ENCODE measurements around the gene LEFTY2.
A peak's percentile ranks its signal among the peaks of the same experiment; 100 is the strongest.
"Not testable (repeated sequence)": the region's sequence is repeated elsewhere in the genome, so short reads cannot be mapped to it uniquely, and the experiment has no call there.

LEFTY2 gene

DNA sequence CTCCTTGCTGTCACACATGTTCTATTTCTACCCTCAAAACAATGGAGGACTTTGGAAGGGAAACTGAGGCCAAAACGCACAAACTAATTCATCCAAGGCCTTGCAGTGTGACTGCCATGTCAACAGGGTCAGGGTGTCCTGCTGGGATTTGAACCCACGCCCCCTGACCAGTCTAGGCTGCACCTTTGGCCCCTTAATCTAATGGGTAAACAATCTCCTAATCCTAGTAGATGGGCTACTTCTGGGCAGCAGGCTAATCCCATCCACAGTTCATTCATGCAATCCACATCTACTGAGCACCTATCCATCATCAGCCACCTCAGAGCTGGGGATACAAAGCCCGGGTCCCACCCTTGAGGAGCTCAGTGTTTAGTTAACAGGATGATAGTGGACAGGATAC, 17.0 kb upstream of the LEFTY2 start:
- DNase-seq (ENCODE audit: insufficient read length, low spot score) (no peak), FAIRE-seq (peak; percentile 23)

GRCh38 chr1:225954753-225955152, 13.7 kb upstream of the LEFTY2 start:
- FAIRE-seq: no peak
- DNase-seq (ENCODE audit: insufficient read length, low spot score): no peak

DNA sequence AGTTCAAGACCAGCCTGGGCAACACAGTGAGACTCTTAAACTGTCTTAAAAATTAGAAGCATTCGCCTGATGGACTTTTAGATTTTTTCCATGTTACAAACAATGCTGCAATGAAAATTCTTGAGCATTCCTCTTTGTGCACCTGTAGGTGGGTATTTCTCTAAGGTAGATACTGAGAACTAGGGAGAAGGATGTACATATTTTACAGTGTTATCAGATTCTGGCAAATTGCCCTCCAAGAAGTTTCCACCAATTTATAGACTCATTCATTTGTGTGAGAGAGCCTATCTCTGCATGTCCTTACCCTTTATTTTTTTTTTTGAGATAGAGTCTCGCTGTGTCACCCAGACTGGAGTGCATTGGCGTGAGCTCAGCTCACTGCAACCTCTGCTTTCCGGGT, 12.3 kb upstream of the LEFTY2 start:
- no peak for DNase-seq (ENCODE audit: insufficient read length, low spot score)
- FAIRE-seq: no peak

GRCh38 chr1:225950905-225951497, 10.0 kb upstream of the LEFTY2 start:
- FAIRE-seq: no peak

GRCh38 chr1:225949041-225949440, 8.0 kb upstream of the LEFTY2 start:
- FAIRE-seq (no peak), DNase-seq (ENCODE audit: insufficient read length, low spot score) (no peak)

More at GRCh38 chr1:225950905-225951497, 10.0 kb upstream of the LEFTY2 start:
- DNase-seq (ENCODE audit: insufficient read length, low spot score): no peak

DNA sequence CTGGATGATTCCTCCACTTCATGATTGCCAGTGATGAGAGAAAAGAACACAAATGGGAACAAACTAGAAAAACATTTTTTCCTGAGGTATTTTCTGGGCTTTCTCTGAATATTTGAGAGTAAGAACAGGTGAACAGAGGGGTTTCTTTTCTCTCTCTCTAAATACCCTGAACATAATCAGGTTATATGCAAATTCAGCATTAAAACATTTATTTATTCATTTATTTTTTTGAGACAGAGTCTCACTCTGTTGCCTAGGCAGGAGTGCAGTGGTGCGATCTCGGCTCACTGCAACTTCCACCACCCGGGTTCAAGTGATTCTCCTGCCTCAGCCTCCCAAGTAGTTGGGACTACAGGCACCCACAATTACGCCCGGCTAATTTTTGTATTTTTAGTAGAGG, 5.8 kb upstream of the LEFTY2 start:
- FAIRE-seq (no peak), DNase-seq (ENCODE audit: insufficient read length, low spot score) (no peak)

DNA sequence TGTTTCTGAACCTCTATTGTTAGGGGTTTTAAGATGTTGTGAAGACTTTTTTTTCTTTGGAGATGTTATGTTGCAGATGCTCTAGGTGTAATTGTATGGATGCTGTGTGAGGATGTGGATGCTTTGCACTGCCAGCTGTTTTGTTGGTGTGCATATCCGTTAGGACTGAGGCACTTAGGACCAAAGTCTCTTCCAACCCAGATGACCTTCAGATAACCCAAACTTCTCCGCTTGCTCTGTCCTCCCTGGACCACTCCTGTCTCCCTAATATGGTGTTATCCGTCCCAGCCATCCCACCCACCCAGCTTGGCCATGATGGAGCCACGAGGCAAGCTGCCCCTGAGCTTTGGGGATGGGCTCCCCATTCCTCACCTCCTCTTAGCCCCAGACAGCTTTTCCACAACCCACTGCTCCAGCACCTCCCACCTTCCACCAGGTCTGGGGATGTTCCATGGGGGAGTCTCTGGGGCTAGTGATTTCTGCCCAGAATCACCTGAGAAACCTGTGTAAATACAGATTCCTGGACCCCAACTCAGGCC, 5.1 kb upstream of the LEFTY2 start:
- DNase-seq (ENCODE audit: insufficient read length, low spot score) (no peak), FAIRE-seq (no peak)

DNA sequence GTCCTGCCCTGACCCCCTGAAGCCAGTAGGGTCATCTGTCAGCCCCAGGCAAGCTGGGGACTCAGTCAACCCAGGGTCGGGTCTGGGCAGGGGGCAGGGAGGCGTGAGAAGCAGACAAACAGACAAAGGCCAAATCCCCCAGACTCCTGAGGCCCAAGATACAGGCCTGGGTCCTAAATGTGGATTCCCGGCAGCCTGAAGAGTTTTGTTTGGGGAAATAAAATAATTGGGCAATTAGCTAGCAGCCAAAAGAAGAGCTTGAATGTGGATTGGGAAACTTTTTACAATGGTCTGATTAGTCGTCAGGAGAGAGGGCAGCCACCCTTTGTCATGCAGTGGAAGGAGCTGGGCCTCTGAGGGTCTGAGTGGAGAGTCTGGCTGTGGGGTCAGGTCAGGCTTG, 4.5 kb upstream of the LEFTY2 start:
- DNase-seq (ENCODE audit: insufficient read length, low spot score) (no peak), FAIRE-seq (no peak)

DNA sequence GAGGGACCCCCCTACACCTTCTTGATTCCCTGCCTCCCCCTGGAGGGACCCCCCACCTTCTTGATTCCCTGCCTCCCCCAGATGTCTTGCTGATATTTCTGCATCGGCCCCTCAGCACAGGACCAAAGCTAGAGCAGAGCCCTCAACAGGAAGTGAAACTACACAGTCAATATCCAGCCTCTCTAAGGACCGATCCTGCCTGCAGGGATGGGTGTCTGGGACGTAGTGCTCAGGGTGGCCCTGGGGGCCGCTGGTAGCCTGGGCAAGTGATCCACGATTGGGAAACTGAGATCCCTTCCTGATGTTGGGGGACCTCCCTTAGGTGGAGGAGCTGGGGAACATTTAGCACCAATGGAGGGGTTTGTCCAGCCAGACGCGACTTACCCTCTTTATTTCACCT, 3.9 kb upstream of the LEFTY2 start:
- DNase-seq (ENCODE audit: insufficient read length, low spot score): no peak
- FAIRE-seq: no peak

GRCh38 chr1:225944387-225944786, 3.4 kb upstream of the LEFTY2 start:
- no peak for FAIRE-seq

DNA sequence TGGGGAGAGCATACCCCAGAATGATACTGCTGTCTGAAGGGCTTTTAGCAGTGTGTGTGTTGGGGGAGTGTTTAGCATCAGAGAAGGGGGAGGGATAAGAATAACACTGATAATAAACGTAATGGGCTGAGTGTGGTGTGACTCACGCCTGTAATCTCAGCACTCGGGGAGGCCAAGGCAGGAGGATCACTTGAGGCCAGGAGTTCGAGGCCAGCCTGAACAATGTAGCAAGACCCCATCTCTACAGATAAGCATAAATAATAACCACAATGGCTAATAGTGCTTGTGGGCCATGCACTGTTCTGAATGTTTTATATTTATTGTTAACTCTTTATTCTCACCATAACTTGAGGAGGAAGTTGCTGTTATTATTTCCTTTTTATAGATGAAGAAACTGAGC, 2.6 kb upstream of the LEFTY2 start:
- no peak for FAIRE-seq
- no peak for DNase-seq (ENCODE audit: insufficient read length, low spot score)

More at GRCh38 chr1:225944387-225944786, 3.4 kb upstream of the LEFTY2 start:
- no peak for DNase-seq (ENCODE audit: insufficient read length, low spot score)

DNA sequence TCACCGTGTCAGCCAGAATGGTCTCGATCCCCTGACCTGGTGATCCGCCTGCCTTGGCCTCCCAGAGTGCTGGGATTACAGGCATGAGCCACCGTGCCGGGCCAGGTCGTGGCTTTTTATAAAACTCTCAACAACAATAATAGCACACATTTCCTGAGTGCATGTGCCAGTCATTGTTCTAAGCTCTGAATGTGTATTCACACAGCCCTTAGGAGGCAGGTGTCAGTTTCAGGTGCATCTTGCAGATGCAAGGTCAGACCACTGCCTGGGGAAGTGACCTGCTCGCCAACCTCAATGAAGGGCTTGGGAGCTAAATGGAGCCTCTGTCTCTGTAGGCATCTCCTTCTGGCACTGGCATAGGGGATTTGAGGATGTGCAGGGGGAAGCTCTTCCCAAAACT, 1.6 kb upstream of the LEFTY2 start:
- FAIRE-seq (no peak), DNase-seq (ENCODE audit: insufficient read length, low spot score) (no peak)

- FAIRE-seq: no peak
- no peak for DNase-seq (ENCODE audit: insufficient read length, low spot score)
These were observed 862 bp upstream of the LEFTY2 start for GRCh38 chr1:225941942-225942222.

GRCh38 chr1:225940385-225941151, 452 bp downstream of the LEFTY2 start:
- FAIRE-seq (no peak), DNase-seq (ENCODE audit: insufficient read length, low spot score) (no peak)

DNA sequence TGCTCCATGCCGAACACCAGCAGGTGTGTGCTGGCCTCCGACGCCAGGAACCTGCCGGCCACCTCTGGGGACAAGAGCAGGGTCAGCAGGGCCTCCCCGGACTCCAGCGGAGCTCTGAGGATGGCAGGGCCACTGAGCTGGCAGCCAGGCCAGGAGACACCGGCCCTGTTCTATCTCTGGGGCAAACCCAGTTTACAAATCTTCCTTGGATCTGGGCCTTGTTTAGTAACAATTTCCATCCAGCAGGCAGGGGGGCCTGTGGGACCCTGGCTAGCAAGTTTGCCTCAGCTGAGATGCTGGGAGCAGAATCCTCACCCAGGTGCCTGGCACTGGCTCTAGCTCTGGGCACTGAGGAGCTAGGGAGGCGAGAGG, 1.1 kb downstream of the LEFTY2 start:
- not testable (repeated sequence) for DNase-seq (ENCODE audit: insufficient read length, low spot score); FAIRE-seq

GRCh38 chr1:225939097-225939938, 1.7 kb downstream of the LEFTY2 start:
- not testable (repeated sequence) for FAIRE-seq; DNase-seq (ENCODE audit: insufficient read length, low spot score)

DNA sequence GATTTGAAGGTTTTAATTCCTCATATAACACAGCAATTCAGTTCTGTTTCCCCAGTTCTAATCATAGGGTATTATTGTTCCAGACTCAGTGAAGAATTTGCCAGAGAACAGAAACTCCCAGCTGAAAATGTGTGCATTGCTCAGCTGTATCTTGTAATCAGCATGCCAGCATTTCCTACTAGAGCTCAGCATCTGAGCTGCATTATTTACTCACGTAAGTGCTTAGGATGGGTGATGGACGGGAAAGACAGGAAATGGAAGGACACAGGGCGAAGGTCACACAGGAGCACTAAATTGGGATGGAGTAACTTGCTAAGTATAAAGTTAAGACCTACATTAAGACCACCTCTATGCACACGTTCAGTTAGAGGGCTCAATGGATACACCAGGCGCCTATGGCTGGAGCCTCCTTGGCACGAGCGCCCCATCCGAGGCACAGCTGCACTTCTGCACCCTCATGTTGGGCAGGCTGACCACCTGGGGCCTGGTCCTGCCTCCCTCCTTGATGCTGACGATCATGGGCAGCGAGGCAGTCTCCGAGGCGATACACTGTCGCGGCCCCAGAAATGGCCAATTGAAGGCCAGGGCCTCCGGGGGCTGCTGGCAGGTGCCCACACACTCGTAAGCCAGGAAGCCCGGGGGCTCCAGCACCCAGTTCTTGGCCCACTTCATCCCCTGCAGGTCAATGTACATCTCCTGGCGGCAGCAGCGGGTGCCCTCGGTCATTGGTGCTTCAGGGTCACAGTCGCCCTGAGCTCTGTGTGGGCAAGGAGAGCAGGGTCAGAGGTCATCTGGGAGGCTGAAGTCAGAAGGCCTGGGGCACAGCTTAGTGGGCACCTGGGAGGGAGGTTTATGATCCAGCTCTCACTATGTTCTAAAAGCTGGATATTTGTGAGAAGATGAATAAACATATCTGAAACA, 3.7 kb downstream of the LEFTY2 start:
- FAIRE-seq: no peak
- DNase-seq (ENCODE audit: insufficient read length, low spot score): no peak

- FAIRE-seq (no peak), DNase-seq (ENCODE audit: insufficient read length, low spot score) (no peak)
These were observed 4.5 kb downstream of the LEFTY2 start for GRCh38 chr1:225936523-225936922.

DNA sequence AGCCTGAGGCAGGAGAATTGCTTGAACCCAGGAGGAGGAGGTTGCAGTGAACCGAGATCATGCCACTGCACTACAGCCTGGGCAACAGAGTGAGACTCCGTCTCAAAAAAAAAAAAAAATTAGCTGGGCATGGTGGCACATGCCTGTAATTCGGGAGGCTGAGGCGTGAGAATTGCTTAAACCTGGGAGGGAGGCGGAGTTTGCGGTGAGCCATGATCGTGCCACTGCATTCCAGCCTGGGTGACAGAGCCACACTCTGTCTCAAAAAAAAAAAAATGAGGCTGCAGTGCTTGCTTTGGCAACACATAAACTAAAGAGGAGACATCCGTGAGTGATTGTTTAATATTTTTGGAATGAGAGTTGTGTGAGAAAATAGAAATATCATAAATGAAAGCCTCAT, 4.9 kb downstream of the LEFTY2 start:
- not testable (repeated sequence) for DNase-seq (ENCODE audit: insufficient read length, low spot score); FAIRE-seq

DNA sequence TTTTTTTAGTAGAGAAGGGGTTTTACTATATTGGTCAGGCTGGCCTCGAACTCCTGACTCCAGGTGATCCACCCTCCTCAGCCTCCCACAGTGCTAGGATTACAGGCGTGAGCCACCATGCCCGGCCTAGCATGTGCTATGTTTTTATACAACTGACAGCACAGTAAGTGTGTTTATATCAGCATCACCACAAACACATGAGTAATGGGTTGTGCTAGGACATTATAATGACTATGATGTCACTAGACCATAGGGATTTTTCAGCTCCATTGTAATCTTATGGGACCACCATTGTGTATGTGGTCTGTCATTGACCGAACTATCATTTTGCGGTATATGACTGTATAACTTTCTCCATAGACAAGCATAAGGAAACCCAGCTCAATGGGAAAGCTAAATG, 6.3 kb downstream of the LEFTY2 start:
- no peak for DNase-seq (ENCODE audit: insufficient read length, low spot score)
- no peak for FAIRE-seq

Data from HTR-8/SVneo (cell line).